Measurements from ENCODE around the gene HIBADH.

- no peak for TF ChIP-seq GLIS3 (CRISPR knock-in tag; IDR thresholded peaks at IDR 0.05)
- no peak for TF ChIP-seq CREB5 (CRISPR knock-in tag; IDR thresholded peaks at IDR 0.05; ENCODE audit: low read depth)
- no peak for TF ChIP-seq PATZ1 (CRISPR knock-in tag; IDR thresholded peaks at IDR 0.05; ENCODE audit: borderline replicate concordance)
- no peak for TF ChIP-seq ARNTL (CRISPR knock-in tag; IDR thresholded peaks at IDR 0.05; ENCODE audit: borderline replicate concordance, low read depth)
- no peak for TF ChIP-seq TOX (CRISPR knock-in tag; IDR thresholded peaks at IDR 0.05; ENCODE audit: borderline replicate concordance)
- TF ChIP-seq SNAI2 (CRISPR knock-in tag; IDR thresholded peaks at IDR 0.05), result no peak
- TF ChIP-seq ZNF8 (CRISPR knock-in tag; IDR thresholded peaks at IDR 0.05), result no peak
- no peak for TF ChIP-seq RARB (CRISPR knock-in tag; IDR thresholded peaks at IDR 0.05)
Measured at GRCh38 chr7:27549606-27550005, 113.1 kb downstream of the HIBADH start.

Data from SK-N-SH treated with all-trans-retinoic acid at 6 μM for 48 hours (cell line).